GM13976 (cell line): ENCODE results near the gene EFNA3.

Source experiments
- DNase-seq: peaks from one replicate; pipeline ENCODE4 v3.0.0; 2012; ENCODE audit warnings: low spot score
- CTCF ChIP-seq: IDR thresholded peaks from 2 replicates; pipeline ENCODE4 v1.5.1; 2012; ENCODE audit warnings: borderline replicate concordance, mild to moderate bottlenecking; ENCODE audit not compliant: insufficient read depth; ENCODE audit errors: extremely low read depth, missing control alignments, control extremely low read depth
- in situ Hi-C: fragments of 300-500 bp; cut with MboI; formaldehyde crosslinking; loops from one replicate; pipeline ENCODE4 v1.12.0; 2022; ENCODE audit warnings: low sequenced_read_pairs, mixed read lengths, inconsistent platforms; ENCODE audit not compliant: unreplicated experiment

EFNA3 gene

GRCh38 chr1:155040358-155041093 lies 38.1 kb upstream of the EFNA3 start:
- in situ Hi-C loops = no loop called here

GRCh38 chr1:155042789-155043188 lies 35.8 kb upstream of the EFNA3 start:
- in situ Hi-C loops = no loop called here
- TF ChIP-seq CTCF = no peak
- DNase-seq = no peak

More at GRCh38 chr1:155040358-155041093, 38.1 kb upstream of the EFNA3 start:
- no peak for TF ChIP-seq CTCF
- DNase-seq = no peak

- no peak for TF ChIP-seq CTCF
- no peak for DNase-seq
- in situ Hi-C loops = no loop called here
Observed at GRCh38 chr1:155043301-155043702, 35.3 kb upstream of the EFNA3 start.

GRCh38 chr1:155043793-155044192 lies 34.8 kb upstream of the EFNA3 start:
- in situ Hi-C loops = no loop called here
- no peak for DNase-seq
- TF ChIP-seq CTCF = no peak

GRCh38 chr1:155044365-155044764 lies 34.3 kb upstream of the EFNA3 start:
- in situ Hi-C loops = no loop called here
- no peak for TF ChIP-seq CTCF
- DNase-seq = no peak

GRCh38 chr1:155044812-155045657 lies 33.6 kb upstream of the EFNA3 start:
- in situ Hi-C loops = no loop called here
- TF ChIP-seq CTCF = peak; percentile 74
- peak; percentile 83 for DNase-seq
